NCI-H1048 (cell line): ENCODE results near the gene LRRC14B.
"Not testable (repeated sequence)": the region's sequence is repeated elsewhere in the genome, so short reads cannot be mapped to it uniquely, and the experiment has no call there.

Experiments used
- DNase-seq: peaks from one replicate; lab custom pipeline; 2025; lab: John Stamatoyannopoulos, UW

The LRRC14B gene

DNA sequence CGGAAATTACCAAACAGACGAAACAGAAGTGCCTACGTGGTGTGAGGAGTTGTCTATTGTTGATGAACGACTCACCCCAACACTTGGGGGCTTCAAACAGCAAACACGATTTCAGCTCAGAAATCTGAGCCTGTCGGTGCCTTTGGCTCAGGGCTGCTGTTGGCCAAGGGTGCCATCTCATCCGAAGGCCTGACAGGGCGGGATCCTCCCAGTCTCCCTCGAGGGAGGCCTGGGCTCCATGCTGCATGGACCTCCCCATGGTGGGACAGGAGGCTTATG is 1.3 kb downstream of the LRRC14B start:
- no peak for DNase-seq

DNA sequence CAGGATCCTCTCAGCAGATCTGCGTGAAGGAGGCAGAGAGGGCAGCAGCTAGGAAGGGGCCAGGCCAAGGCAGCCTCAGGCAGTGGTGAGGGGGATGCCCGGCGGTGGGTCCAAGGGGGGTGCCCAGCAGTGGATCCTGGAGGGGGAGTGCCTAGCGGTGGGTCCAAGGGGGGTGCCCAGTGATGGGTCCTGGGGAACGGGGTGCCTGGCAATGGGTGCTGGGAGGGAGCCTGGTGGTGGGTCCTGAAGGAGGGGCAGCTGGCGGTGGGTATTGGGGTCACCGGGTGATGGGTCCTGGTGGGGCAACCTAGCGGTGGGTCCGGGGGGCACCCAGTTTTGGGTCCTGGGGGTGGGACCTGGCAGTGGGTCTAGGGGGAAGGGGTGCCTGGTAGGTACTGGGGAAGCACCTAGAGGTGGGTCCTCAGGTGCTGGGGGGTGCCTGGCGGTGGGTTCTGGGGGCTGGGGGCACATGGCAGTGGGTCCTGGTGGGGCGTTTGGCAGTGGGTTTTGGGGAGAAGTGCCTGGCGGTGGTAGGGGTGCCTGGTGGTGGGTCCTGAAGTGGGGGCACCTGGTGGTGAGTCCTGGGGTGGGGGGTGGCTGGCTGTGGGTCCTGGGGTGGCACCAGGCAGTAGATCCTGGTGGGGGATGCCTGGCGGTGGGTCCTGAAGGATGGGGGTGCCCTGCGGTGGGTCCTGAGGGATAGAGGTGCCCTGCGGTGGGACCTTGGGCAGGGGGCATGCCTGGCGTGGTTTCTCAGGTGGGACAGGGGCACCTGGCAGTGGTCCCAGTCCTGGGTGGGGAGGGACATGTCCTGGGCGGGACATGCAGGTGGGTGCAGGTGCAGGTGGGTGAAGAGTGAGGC is 1.9 kb downstream of the LRRC14B start:
- DNase-seq = no peak

DNA sequence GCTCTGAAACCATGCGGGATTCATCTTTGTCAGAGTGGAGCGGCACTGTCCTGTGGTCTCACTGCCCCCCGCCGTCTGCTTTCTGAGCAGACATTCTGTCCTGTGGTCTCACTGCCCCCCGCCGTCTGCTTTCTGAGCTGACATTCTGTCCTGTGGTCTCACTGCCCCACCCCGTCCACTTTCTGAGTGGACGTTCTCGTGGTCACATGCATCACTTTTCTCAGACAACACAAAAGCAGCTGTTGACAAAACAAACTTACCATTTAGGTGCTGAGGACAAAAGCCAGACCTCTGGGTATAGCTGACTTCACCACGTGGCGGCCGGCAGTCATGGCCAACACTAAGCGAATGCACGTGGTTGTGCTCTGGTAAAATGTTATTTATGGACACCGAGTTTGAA is 2.8 kb downstream of the LRRC14B start:
- no peak for DNase-seq

DNA sequence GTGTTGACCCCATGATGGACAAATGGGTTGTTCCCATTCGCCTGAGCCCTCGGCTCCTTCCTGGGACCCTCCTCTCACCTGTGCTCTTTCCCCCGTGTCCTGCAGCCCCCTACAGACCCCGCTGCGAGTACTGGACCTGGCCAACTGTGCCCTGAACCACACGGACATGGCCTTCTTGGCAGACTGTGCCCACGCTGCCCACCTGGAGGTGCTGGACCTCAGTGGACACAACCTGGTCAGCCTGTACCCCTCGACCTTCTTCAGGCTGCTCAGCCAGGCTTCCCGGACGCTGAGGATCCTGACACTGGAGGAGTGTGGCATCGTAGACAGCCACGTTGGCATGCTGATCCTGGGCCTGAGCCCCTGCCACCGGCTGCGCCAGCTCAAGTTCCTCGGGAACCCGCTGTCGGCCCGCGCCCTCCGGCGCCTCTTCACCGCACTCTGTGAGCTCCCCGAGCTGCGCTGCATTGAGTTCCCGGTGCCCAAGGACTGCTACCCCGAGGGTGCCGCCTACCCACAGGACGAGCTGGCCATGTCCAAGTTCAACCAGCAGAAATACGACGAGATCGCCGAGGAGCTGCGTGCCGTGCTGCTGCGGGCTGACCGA is 3.4 kb downstream of the LRRC14B start:
- no peak for DNase-seq

DNA sequence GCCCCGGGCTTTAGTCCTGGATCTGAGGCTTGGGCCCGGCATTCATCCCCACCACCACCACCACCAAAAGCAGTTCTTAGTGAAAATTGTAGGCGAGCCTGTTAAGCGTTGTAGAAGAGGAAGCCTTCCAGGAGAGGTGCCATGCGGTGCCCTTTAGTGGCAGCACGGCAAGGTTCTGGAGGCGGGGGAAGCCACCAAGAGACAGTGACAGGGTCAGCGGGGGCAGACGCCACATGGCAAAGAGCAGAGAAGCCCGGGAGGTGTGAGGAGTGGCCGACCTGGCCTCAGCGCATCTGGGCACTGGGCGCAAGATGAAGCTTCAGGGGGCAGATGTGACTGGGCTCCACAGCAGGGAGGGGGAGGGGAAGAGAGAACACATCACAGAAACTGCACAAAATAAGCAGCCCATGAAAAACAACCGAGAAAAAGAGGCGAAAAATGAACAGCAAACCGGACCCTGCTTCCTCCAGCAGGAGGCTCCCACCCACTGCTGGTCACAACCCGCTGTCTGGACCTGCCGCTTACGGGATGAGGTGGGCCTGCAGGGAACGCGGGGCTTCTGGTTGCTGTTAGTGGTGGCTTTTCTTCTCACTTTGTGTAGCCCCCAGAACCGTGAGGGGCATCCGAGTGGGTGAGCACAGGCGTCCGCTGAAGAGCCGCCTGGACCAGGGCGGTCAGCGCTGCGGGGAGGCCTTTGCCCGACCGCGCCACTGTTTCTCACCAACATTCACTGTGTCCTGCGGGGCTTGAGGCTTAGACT is 4.3 kb downstream of the LRRC14B start:
- no peak for DNase-seq

DNA sequence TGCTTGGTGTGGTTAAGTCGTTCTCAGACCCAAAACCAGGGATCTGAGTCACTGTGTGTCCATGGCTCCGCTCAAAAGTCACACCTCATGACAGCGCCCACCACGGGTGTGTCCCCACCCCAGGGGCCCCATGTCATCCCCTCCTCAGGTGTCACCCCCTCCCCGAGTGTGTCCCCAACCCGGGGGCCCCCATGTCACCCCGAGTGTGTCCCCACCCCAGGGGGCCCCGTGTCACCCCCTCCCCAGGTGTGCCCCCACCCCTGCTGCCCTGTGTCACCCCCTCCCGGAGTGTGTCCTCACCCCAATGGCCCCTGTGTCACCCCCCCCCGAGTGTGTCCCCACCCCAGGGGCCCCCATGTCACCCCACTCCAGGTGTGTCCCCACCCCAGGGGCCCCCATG is 5.1 kb downstream of the LRRC14B start:
- no peak for DNase-seq

DNA sequence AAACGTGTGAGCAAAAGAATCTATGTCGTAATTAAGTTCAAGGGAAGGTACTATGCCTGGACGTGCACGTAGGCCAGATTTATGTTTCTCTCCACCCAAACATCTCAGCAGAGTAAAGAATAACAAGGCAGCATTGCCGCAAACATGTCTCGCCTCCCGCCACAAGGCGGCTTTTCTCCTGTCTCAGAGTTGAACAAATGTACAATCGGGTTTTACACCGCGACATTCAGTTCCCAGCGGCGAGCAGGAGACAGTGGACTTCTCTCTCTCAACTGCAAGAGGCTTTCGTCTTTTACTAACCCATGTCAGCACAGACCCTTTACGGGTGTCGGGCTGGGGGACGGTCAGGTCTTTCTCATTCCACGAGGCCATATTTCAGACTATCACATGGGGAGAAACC is 5.7 kb downstream of the LRRC14B start:
- DNase-seq = not testable (repeated sequence)

DNA sequence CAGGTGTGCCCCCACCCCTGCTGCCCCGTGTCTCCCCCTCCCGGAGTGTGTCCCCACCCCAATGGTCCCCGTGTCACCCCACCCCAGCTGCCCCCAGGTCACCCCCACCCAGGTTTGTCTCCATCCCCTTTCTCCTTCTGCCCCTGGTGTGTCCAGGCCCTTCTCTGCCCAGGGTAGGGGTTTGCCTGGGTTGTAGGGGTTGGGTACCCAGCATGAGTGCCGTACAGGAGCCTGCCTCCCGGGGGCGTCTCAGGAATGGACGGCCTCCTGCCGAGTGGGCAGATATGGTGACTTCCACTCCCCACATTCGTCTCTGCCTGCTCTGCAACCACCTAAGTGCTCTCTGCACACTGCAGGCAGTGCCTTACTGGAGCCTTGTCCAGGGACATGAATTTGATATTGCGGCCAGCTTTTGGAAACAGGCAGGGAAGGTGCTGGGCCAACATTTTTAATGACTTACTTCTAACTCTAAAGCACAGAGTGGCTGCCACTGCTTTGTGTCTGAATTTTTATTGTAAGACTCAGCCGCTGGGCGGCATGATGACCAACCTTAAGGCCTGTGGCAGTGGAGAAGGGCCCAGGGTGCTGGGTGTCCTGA is 6.7 kb downstream of the LRRC14B start:
- DNase-seq = no peak

DNA sequence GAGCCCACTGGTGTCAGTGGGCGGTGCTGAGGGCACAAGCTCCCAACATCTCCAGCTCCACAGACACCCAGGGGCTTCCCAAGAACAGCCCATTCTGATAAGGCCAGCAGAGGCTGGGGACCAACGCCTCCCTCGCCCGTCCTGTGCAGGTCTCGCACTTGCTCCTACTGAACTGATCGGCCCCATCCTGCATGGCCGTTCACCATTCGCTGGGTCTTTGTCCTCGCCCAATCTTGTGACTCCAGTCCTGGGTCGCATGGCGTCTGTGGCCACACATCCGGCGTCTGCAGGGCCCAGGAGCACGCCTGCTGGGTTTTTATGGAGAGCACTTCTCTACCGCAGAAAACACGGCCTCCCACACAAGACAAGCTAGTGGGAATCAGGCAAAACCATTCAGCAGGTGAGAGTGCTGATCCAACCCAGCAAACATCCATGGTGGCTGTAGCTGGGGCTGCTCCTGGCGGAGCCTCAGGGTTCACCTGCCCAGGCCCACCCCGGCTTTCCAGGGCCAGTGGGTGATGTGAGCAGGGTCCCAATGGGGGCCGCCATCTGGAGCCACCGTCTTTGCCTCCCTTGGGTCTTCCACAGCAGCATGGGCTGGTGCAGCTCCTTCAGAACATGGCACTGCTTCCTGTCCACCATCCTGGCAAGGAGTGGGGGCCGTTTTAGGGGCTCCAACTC is 7.4 kb downstream of the LRRC14B start:
- no peak for DNase-seq

DNA sequence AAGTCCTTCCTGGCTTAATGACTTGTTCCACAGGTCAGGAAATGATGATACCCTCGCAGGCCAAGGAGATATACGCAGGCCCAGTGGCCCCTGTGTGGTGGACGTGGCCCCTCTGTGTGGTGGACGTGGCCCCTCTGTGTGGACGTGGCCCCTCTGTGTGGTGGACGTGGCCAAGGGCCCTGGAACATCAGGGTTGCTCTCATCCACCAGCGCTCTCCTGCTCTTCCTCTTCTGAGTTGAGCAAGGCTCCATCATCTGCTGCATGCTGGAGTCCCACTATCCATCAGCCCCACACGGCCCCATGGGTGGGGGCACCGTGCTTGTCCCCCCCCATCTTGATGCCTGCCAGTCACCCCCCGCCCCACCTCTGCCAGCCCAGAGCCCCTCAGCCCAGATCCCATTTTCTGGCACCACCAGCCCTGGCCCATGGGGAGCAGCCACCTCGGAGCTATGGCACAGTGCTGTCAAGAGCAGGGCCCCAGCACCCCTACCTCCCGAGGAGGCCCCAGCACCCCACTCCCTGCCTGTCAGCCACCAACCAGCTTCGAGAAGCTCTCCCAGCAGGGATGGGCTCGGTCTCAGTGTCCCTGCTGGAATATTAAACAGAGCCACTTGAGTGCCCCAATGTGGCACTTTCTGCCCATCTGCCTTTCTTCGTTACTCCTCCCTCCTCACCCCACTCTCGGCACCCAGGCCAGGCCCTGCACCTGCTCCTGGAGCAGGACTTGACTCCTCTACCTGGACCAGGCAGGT is 8.1 kb downstream of the LRRC14B start:
- no peak for DNase-seq

DNA sequence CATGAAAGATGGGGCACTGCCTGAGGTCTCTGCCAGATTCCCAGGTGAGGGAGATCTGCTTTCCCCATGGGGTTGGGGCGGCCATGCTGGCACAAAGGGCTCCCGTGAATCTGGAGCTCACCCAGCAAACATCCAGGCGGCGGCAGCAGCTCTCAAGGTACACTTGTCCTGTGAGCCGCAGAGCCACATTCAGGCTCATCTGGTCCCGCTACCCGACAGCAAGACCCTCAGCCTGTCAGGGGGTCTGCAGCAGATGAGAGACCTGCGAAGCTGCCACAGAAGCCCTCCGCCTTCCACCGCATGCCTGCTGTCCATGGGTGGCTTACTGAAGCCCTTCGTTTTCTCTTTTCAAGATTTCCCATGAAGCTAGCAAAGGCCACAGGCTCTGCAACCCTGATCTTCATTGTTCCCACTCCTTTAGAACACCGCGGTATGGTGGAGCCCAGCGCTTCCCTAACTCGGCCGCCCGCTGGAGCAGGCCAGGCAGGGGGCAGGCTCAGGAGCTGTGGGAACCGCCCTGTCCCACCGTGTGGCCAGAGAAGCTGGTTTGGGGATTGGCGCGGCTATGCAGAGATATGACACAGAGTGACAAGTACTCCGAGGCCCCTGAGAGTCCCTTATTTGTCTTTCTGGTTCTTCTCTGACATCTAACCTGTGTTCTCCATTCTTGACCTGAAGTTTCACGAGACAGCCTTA is 8.8 kb downstream of the LRRC14B start:
- DNase-seq = no peak

DNA sequence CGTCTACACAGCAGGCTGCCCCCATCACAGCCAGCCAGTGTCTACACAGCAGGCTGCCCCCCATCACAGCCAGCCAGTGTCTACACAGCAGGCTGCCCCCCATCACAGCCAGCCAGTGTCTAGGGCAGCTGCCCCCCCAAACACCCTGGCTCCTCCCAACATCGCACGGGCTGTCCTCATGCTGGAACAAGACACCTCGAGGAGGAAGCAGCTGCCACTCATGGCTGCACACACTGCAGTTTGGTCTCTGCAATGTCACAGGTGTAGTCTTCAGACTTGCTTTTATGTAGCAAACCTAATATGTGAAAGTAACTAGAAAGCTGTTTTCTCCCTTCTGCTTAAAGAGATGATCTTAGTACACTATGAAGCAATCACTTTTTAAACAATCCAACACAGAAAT is 9.7 kb downstream of the LRRC14B start:
- no peak for DNase-seq

DNA sequence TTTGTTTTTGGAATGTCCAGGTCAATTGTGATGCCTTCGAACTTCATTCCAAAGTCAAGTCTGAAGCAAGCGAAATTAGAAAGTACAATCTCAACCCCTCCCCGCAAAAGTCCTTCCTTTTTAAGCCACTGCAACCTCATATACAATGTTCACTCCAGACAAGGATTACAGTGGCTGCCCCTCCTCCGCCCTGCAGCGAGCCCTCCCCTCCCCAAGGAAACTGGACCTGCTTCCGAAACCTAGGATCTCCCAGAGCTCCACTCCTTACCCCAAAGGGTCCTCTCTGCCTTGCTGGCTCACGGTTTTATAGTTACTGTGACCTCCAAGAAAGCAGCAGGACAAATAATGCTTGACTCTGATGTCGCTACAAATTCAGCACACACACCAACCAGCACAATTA is 10.4 kb downstream of the LRRC14B start:
- DNase-seq = no peak

DNA sequence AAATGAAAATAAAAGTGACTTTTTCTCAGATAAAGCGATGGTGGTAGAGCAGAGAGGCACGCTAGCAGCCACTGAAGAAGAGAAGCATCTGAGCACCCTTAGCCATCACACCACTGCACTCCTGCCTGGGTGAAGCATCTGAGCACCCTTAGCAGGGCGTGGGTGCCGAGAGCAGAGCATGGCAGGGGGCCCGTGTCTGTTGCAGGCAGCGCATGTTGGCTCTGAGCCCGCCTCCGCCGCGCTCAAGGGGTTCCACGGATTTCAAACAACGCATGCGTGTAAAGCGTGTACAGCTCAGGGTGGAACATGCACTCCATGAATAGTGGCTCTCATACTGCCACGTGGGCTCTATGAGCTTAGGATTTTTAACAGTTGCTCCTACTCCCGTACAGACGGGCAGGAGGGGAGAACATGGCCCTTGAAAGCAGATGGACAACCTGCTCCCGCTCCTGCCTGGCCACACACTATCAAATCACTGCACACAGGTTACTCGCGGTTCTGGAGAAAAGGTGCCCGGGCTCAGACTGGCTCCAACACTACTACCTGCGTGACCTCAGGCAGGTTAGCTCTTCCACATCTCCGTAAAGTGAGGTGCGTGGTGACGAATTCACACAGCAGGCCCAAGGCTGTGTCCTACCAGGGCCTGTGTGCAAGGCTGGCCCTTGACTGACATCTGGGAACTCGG is 12.1 kb downstream of the LRRC14B start:
- no peak for DNase-seq

DNA sequence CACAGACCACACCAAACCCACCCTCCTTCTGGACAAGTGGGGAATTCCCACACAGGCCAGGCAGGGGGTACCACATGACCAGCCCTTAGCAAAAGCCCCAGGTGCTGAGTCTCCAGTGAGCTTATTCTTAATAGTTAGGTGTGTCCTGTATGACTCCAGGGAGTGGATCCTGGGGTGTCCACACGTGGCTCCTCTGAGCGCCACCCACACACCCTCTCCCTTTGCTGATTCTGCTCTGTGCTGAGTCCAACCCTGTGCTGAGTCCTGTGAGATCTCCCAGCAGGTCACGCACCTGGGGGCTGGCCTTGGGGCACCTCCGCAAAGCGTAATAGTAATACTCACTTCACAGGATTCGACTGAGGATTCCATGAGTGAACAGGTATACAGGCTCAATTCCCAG is 12.7 kb downstream of the LRRC14B start:
- DNase-seq = no peak

DNA sequence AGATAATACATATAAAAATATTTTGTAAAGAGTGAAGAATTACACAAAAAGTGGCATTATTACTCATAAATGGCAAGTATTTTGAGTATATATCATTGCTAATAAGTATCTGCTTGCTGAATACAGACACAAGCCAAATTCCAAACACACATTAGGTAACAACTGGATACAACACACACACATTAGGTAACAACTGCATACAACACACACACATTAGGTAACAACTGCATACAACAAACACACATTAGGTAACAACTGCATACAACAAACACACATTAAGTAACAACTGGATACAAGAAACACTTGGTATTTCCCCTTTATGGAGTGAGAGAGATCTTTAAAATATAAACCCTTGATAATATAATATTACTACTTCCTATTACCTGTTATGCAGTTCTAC is 13.2 kb downstream of the LRRC14B start:
- no peak for DNase-seq

DNA sequence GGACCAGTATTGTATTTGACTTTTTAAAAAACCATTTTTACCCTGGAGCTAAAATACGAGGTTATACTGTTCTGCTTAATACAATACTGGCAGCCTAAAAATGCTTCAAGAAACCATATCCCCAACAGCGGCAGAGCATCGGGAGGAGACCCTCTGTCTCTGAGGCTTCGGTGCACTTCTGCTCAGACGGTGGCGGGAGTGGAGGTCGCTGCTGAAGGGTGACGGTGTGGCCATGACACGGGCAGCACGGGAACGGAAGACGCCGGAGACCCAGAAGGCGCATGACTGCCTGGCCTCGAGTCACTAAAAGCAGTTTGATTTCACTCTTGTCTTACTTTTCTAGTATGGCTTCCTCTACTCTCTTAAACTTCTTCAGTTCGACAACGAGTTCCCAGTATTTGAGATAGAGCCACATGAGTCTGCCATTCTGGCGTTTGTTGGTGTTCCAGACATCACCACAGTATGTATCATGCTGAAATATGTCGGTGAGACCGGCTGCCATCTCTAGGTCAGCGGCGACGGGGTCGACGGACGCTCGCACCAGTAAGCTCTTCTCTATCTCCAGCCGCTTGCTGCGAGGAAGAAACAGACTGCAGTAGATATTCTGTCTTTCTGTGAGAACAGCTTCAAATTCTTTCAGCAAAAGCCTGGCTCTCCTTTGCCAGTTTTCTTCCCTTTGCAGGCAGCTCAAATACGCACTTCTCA is 13.8 kb downstream of the LRRC14B start:
- no peak for DNase-seq

DNA sequence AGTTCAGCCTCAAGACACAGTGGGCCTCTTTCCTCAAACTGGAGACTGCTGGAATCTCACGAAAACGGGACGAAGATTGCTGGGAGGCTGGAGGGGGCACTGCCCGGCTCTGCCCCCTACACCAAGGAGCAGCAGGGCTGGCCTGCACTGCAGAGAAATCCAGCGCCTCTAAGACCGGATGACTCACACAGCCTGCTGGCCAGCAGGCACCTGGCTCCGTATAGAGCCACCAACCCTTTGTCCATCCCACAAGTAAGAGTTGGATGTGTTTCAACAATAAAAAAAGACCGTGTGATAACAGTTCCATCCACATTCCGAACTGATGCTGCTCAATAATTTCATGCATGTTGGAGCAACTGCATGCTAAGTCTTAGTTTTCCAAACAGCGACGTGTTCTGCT is 15.1 kb downstream of the LRRC14B start:
- DNase-seq = no peak

DNA sequence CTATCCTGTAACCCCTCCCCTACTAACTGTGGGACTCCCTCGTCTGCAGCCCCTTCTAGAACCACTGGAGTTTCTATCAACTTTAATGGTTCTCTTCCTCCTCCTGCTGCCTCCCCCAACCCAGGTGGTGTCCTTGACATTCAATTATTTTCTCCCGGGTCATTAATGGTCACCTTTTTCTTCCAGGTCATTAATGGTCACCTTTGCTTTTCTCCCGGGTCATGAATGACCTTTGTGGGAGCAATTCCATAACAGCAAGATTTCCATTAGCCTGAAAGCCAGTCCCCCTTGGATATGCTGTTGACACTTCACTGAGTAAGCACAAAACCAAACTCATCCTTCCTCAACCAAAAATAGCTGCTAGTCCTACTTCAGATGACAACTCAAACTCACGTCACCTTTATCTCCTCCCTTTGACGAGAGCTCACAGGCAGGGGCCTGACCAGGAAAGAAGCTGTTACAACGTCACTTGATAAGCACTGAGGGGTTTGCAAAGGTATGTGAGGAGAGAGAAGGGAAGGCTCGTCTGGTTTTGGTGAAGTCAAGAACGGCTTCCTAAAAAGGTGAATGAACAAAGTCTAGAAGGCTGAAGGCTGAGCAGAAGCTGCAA is 15.7 kb downstream of the LRRC14B start:
- DNase-seq = no peak
